Stimulated activated CD4-positive, alpha-beta T cell treated with anti-CD3 and anti-CD28 coated beads, Interleukin-2, amount 100 ng/mL, for 48 hours (primary cell): ENCODE results near the gene UTY.

Source experiments
- DNase-seq, 2 donors: peaks; one replicate each; pipeline ENCODE4 v3.0.0-alpha.2; 2020

Gene UTY

GRCh38 chrY:13398876-13399275 is 81.0 kb downstream of the UTY start:
- no peak for DNase-seq

- no peak for DNase-seq
Observed at GRCh38 chrY:13381110-13381683, 98.6 kb downstream of the UTY start.

GRCh38 chrY:13370868-13371800 is 108.7 kb downstream of the UTY start:
- no peak for DNase-seq

DNA sequence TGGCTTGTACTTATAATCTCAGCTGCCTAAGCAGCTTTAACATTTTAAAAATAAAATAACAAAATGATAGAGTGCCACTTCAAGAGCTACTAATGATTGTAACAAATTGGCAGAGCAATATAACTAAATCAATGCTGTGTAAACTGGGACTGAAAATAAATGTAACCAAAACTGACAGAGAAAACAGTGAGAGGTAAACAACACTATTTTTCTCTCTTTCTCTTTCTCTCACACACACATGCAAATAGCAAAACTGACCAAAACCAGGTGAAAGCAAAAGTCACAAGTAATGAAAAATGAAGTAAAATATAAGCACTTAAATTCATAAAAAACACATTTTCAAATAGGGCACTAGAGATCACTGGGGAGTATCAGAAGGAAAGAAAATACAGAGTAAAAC is 109.6 kb downstream of the UTY start:
- DNase-seq: no peak

GRCh38 chrY:13368513-13368845 is 111.4 kb downstream of the UTY start:
- no peak for DNase-seq

DNA sequence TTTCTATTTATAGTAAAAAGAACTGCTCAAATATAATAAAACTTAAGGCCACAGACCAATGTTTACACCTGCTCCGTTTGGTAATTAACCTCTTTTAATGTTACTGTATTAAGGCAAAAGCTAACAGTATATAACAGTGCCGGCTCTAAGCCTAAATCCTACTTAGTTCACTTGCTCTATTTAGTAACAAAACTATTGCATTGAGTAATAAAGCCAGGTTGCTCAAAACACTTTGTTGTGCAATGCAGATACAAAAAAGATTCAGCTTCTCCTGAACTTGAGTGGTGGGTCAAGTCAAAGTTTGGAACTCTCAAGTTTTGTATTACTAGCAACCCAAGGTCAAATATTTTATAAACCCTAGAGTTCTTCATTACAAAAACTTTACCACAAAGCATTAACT is 116.2 kb downstream of the UTY start:
- no peak for DNase-seq

DNA sequence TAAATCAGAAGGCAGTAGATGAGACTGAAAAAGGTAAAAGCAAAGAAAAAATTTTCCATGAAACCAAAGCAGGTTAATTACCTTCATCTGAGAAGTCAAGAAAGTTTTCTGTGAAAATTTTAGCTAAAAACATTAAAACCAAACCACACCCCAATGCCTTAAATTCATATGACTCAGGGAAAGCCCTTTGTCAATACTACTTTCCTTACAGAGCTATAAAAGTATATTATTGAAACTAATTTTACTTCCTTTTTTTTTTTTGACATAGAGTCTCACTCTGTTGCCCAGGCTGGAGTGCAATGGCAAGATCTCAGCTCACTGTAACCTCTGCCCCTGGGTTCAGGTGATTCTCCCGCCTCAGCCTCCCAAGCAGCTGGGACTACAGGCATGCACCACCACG is 117.2 kb downstream of the UTY start:
- DNase-seq: no peak

- no peak for DNase-seq
Observed at GRCh38 chrY:13361656-13362636, 117.9 kb downstream of the UTY start.

GRCh38 chrY:13351443-13351842 is 128.4 kb downstream of the UTY start:
- no peak for DNase-seq

DNA sequence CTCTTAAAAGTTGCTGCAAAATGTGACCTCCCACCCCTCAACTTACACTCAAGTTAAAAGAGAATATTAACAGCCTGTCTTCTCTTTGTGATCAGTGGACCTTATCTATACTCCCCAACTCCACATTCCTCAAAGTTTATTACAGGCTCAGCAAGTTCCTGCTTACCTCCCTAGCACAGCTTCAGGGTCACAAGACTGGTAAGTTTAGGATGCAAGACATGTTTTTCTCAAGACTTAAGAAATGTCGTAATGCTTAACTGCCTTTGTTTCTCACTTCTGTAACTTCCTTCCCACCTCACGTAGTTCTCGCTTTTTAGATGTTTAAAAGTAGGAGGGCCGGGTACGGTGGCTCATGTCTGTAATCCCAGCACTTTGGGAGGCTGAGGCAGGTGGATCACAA is 132.7 kb downstream of the UTY start:
- DNase-seq: no peak

- DNase-seq: no peak
Observed at GRCh38 chrY:13345549-13345948, 134.3 kb downstream of the UTY start.

DNA sequence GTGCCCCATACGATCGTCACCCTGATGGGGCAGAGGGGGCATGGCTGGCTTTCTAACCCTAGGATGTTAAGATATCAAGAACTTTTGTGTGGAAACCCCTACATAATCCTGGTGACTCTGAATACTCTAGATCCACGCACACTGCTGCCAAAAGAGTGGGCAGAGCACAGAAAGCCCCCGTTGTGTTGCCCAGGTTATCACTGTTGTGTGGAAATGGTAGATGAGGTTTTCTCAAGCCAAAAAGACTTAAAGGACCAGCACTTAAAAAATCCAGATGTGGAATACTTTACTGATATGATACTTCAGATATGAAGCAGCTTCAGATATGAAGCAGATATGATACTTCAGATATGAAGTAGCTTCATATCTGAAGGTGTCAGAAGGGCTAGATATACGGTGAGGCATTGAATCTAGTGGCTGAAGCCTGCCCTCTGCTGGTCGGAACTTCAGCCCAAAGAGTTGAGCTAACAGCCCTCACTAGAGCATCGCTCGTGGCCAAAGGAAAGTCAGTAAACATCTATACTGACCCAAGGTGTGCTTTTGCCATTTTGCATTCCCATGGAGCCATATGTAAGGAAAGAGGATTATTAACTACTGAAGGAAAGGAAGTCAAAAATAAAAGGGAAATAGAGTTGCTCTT is 136.4 kb downstream of the UTY start:
- peak in 1 of 2 donors; percentile 55 for DNase-seq

GRCh38 chrY:13339939-13340338 is 139.9 kb downstream of the UTY start:
- no peak for DNase-seq

DNA sequence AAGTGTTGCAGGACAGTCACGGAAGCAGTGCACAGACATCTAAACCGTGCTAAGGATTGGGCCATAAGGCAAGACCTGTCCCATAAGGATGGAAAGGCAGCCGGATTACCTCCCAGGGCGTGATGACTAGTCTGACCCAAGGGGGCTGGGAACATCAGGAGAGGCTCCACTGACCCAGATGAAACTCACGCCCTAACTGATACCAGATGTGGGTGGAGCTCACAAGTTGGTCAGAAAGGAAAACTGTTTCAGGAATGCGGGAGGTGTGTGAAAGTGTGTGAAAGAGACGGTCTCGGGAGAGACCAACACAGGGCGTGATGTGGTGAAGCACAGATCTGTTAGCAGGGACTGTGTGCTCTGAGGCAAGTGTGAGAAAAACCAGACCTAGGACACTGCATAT is 140.5 kb downstream of the UTY start:
- no peak for DNase-seq

- no peak for DNase-seq
Observed at GRCh38 chrY:13338711-13339110, 141.1 kb downstream of the UTY start.

DNA sequence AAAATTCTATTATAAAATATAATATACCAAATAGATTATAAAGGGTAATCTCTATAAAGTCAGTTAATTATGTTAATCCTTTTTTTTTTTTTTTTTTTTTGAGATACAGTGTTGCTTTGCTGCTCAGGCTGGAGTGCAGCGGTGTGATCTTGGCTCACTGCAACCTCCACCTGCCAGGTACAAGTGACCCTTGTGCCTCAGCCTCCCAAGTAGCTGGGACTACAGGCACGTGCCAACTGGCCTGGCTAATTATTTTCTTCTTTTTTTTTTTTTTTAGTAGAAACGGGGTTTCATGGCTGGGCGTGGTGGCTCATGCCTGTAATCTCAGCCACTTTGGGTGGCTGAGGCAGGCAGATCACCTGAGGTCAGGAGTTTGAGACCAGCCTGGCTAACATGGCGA is 141.9 kb downstream of the UTY start:
- no peak for DNase-seq

- DNase-seq: no peak
Observed at GRCh38 chrY:13333791-13334190, 146.0 kb downstream of the UTY start.

DNA sequence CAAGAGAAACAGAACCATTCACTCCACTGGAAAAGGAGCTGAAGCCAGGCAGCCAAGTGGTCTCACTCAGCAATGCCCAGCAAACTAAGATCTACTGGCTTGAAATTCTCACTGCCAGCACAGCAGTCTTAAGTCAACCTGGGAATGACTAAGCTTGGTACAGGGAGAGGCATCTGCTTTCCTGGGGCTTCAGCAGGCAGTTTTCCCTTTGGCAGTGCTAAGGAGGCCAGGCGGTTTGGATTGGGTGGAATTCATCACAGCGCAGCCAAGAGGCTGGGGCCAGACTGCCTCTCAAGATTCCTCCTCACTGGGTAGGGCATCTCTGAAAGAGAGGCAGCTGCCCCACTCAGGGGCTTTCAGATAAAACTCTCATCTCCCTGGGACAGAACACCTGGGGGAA is 149.2 kb downstream of the UTY start:
- DNase-seq: no peak

DNA sequence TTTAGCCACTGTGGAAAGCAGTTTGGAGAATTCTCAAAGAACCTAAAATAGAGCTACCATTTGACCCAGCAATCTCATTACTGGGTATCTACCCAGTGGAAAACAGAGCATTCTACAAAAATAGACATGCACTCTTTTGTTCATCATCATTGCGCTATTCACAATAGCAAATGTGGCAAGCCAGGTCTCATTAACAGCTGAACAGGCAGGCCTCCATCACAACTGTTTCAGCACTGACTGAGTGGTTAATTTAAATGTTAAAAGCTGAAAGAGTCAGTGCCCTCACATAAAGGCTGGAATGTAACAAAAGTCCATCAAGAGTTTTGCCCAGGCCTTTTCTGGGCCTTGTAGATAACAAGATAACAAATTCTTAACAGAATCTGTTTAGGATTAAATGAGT is 166.9 kb downstream of the UTY start:
- no peak for DNase-seq

- no peak for DNase-seq
Observed at GRCh38 chrY:13307959-13308358, 171.9 kb downstream of the UTY start.

- no peak for DNase-seq
Observed at GRCh38 chrY:13300795-13301194, 179.0 kb downstream of the UTY start.

GRCh38 chrY:13299411-13299810 is 180.4 kb downstream of the UTY start:
- DNase-seq: no peak
